Measurements from ENCODE around the gene SDR42E2.
"Not testable (repeated sequence)": the region's sequence is repeated elsewhere in the genome, so short reads cannot be mapped to it uniquely, and the experiment has no call there.

The SDR42E2 gene

DNA sequence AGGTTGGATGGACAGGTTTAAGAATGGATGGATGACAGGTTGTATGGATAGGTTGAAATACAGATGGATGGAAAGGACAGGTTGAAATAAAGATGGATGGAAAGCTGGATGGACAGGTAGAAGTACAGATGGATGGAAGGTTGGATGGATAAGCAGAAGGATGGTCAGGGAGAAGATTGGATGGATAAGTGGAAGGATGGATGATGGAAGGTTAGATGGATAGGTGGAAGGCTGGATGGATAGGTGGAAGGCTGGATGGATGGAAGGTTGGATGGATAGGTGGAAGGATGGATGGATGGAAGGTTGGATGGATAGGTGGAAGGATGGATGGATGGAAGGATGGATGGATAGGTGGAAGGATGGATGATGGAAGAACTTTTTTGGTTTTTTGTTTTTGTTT is 905 bp upstream of the SDR42E2 start:
- TF ChIP-seq, protein P1, sequence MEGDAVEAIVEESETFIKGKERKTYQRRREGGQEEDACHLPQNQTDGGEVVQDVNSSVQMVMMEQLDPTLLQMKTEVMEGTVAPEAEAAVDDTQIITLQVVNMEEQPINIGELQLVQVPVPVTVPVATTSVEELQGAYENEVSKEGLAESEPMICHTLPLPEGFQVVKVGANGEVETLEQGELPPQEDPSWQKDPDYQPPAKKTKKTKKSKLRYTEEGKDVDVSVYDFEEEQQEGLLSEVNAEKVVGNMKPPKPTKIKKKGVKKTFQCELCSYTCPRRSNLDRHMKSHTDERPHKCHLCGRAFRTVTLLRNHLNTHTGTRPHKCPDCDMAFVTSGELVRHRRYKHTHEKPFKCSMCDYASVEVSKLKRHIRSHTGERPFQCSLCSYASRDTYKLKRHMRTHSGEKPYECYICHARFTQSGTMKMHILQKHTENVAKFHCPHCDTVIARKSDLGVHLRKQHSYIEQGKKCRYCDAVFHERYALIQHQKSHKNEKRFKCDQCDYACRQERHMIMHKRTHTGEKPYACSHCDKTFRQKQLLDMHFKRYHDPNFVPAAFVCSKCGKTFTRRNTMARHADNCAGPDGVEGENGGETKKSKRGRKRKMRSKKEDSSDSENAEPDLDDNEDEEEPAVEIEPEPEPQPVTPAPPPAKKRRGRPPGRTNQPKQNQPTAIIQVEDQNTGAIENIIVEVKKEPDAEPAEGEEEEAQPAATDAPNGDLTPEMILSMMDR (IDR thresholded peaks at IDR 0.05; ENCODE audit: control insufficient read depth, extremely low read depth, insufficient read depth), result no peak
- no peak overlapping the region for H3K4me3 ChIP-seq (ENCODE audit: low read depth, low read length)
- DNase-seq (ENCODE audit: low read depth), result no peak

GRCh38 chr16:22162656-22163009 is 327 bp downstream of the SDR42E2 start:
- no peak for DNase-seq (ENCODE audit: low read depth)
- H3K4me3 ChIP-seq (ENCODE audit: low read depth, low read length), result no peak overlapping the region

GRCh38 chr16:22163806-22164205 is 1.5 kb downstream of the SDR42E2 start:
- no peak overlapping the region for H3K4me3 ChIP-seq (ENCODE audit: low read depth, low read length)
- TF ChIP-seq, protein P1 (IDR thresholded peaks at IDR 0.05; ENCODE audit: control insufficient read depth, extremely low read depth, insufficient read depth), result no peak
- DNase-seq (ENCODE audit: low read depth), result no peak

More at GRCh38 chr16:22162656-22163009, 327 bp downstream of the SDR42E2 start:
- TF ChIP-seq, protein P1 (IDR thresholded peaks at IDR 0.05; ENCODE audit: control insufficient read depth, extremely low read depth, insufficient read depth), result no peak

- no peak overlapping the region for H3K4me3 ChIP-seq (ENCODE audit: low read depth, low read length)
- DNase-seq (ENCODE audit: low read depth), result no peak
- TF ChIP-seq, protein P1 (IDR thresholded peaks at IDR 0.05; ENCODE audit: control insufficient read depth, extremely low read depth, insufficient read depth), result no peak
These were observed 2.2 kb downstream of the SDR42E2 start for GRCh38 chr16:22164482-22164881.

- TF ChIP-seq, protein P1 (IDR thresholded peaks at IDR 0.05; ENCODE audit: control insufficient read depth, extremely low read depth, insufficient read depth), result no peak
- no peak overlapping the region for H3K4me3 ChIP-seq (ENCODE audit: low read depth, low read length)
- DNase-seq (ENCODE audit: low read depth), result no peak
These were observed 3.4 kb downstream of the SDR42E2 start for GRCh38 chr16:22165508-22166285.

GRCh38 chr16:22171953-22172352 is 9.6 kb downstream of the SDR42E2 start:
- no peak for DNase-seq (ENCODE audit: low read depth)
- no peak overlapping the region for H3K4me3 ChIP-seq (ENCODE audit: low read depth, low read length)
- TF ChIP-seq, protein P1 (IDR thresholded peaks at IDR 0.05; ENCODE audit: control insufficient read depth, extremely low read depth, insufficient read depth), result no peak

- H3K4me3 ChIP-seq (ENCODE audit: low read depth, low read length); DNase-seq (ENCODE audit: low read depth): not testable (repeated sequence)
These were observed 10.3 kb downstream of the SDR42E2 start for GRCh38 chr16:22172642-22173041.

Measured in LNCaP clone FGC (cell line).